ENCODE measurements around the gene ART1. TPM values are rescaled to one million over a fixed set of nuclear protein-coding genes. Genes with fewer than 3 reads are reported as not detected.

The ART1 gene
- total and polyA plus RNA-seq, 2 of the 4 experiments (the other 2 are of a cell fraction), result not detected

DNA sequence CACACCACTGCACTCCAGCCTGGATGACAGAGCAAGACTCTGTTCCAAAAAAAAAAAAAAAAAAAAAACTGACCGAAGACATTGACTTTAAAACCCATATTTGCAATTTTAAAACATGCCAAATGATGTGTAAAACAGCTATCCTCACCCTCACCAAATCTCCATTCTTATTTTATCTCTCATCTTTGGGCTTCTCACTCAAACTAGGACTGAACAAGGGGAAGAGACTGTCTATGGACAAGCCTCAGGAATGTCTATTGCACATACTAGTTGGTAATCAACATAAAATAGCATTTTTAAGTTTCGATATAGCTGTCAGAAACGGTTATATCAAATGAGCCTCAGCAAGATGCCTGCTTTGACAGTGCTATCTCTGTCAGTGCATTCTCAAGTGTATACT is 34.1 kb downstream of the ART1 start:
- CTCF ChIA-PET, result no interaction called here
- no peak overlapping the region for H2BK120ac ChIP-seq (ENCODE audit: low read depth, low read length)
- no peak overlapping the region for H4K91ac ChIP-seq (ENCODE audit: insufficient read depth, low read depth, low read length)
- H3K4me1 ChIP-seq (ENCODE audit: control insufficient read depth, insufficient read depth, low read length), result peaks cover 3% of the 10 kb centered on the region; the same call in 1 of the 2 replicates
- H3K4me3 ChIP-seq (ENCODE audit: insufficient read depth, low read depth, low read length), result no peak overlapping the region
- H3K9me1 ChIP-seq (ENCODE audit: insufficient read depth, low read length), result peaks cover 7% of the 10 kb centered on the region
- H2BK15ac ChIP-seq (ENCODE audit: low read depth, low read length), result no peak overlapping the region
- no peak overlapping the region for H2AFZ ChIP-seq (replicated peaks; ENCODE audit: low read length, poor library complexity)
- H3K4me2 ChIP-seq (ENCODE audit: low read depth, low read length), result no peak overlapping the region
- 100% methylated on average over 1 of the region's 3 CpGs; no CpG with 5 or more reads in 1 of the 2 experiments for WGBS, 2 experiments (ENCODE audit: extremely low coverage in 2 of 2, insufficient read length in 1 of 2)
- in situ Hi-C loops (cut with MboI; ENCODE audit: low sequenced_read_pairs) (no loop called here), intact Hi-C loops (cut with micrococcal nuclease) (no loop called here), dilution Hi-C loops (cut with HindIII; ENCODE audit: low sequenced_read_pairs, unreplicated experiment) (no loop called here)
- H3K14ac ChIP-seq (replicated peaks; ENCODE audit: low read depth, low read length), result no peak overlapping the region
- peaks cover 18% of the 10 kb centered on the region in 2 experiments for H3K79me1 ChIP-seq (ENCODE audit: low read depth in 1 of 2, low read length in 2 of 2)
- no peak overlapping the region for H3K9ac ChIP-seq (ENCODE audit: low read depth, low read length)
- H3K36me3 ChIP-seq (ENCODE audit: control insufficient read depth, insufficient read depth, low read length), result peaks cover 60% of the 10 kb centered on the region
- H3K23ac ChIP-seq (ENCODE audit: low read depth, low read length), result no peak overlapping the region
- H3K4ac ChIP-seq (ENCODE audit: low read depth, low read length), result no peak overlapping the region
- no peak overlapping the region for H3K27ac ChIP-seq (ENCODE audit: insufficient read depth, low read length)
- no peak overlapping the region for H2BK5ac ChIP-seq (ENCODE audit: low read depth, low read length, poor library complexity, severe bottlenecking)
- H4K5ac ChIP-seq (ENCODE audit: low read depth, low read length), result no peak overlapping the region
- no peaks in the 10 kb centered on the region for H3K27me3 ChIP-seq (ENCODE audit: control insufficient read depth, insufficient read depth, low read length)
- no peak overlapping the region for H2AK5ac ChIP-seq (ENCODE audit: low read depth, low read length)
- TF ChIP-seq POLR2A (IDR thresholded peaks at IDR 0.05; ENCODE audit: low read depth, low read length), result no peak
- no peak for TF ChIP-seq MAFK (IDR thresholded peaks at IDR 0.05; ENCODE audit: low read depth, low read length)
- no peak for TF ChIP-seq RAD21 (IDR thresholded peaks at IDR 0.05; ENCODE audit: low read length)
- TF ChIP-seq, protein P1, sequence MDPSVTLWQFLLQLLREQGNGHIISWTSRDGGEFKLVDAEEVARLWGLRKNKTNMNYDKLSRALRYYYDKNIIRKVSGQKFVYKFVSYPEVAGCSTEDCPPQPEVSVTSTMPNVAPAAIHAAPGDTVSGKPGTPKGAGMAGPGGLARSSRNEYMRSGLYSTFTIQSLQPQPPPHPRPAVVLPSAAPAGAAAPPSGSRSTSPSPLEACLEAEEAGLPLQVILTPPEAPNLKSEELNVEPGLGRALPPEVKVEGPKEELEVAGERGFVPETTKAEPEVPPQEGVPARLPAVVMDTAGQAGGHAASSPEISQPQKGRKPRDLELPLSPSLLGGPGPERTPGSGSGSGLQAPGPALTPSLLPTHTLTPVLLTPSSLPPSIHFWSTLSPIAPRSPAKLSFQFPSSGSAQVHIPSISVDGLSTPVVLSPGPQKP (IDR thresholded peaks at IDR 0.05; ENCODE audit: borderline replicate concordance, low read depth, low read length), result no peak
- no peak for TF ChIP-seq FOS (IDR thresholded peaks at IDR 0.05; ENCODE audit: low read depth, low read length)
- TF ChIP-seq MXI1 (IDR thresholded peaks at IDR 0.05; ENCODE audit: borderline replicate concordance, low read depth, low read length), result no peak
- TF ChIP-seq CHD1 (IDR thresholded peaks at IDR 0.05; ENCODE audit: low read depth, low read length), result no peak
- no peak for TF ChIP-seq BHLHE40 (IDR thresholded peaks at IDR 0.05; ENCODE audit: low read depth, low read length)
- TF ChIP-seq NFE2L2 (IDR thresholded peaks at IDR 0.05; ENCODE audit: low read depth, low read length), result no peak
- no peak for TF ChIP-seq MAZ (IDR thresholded peaks at IDR 0.05; ENCODE audit: borderline replicate concordance, low read depth, low read length)
- TF ChIP-seq, protein P2, sequence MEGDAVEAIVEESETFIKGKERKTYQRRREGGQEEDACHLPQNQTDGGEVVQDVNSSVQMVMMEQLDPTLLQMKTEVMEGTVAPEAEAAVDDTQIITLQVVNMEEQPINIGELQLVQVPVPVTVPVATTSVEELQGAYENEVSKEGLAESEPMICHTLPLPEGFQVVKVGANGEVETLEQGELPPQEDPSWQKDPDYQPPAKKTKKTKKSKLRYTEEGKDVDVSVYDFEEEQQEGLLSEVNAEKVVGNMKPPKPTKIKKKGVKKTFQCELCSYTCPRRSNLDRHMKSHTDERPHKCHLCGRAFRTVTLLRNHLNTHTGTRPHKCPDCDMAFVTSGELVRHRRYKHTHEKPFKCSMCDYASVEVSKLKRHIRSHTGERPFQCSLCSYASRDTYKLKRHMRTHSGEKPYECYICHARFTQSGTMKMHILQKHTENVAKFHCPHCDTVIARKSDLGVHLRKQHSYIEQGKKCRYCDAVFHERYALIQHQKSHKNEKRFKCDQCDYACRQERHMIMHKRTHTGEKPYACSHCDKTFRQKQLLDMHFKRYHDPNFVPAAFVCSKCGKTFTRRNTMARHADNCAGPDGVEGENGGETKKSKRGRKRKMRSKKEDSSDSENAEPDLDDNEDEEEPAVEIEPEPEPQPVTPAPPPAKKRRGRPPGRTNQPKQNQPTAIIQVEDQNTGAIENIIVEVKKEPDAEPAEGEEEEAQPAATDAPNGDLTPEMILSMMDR (conservative IDR thresholded peaks at IDR 0.05; ENCODE audit: low read depth, low read length), result no peak
- no peak for TF ChIP-seq CEBPB (IDR thresholded peaks at IDR 0.05; ENCODE audit: low read depth, low read length)
- TF ChIP-seq RFX5 (IDR thresholded peaks at IDR 0.05; ENCODE audit: low read depth, low read length), result no peak
- no peak for TF ChIP-seq RCOR1 (IDR thresholded peaks at IDR 0.05; ENCODE audit: insufficient replicate concordance, low read length)
- TF ChIP-seq, protein P3, sequence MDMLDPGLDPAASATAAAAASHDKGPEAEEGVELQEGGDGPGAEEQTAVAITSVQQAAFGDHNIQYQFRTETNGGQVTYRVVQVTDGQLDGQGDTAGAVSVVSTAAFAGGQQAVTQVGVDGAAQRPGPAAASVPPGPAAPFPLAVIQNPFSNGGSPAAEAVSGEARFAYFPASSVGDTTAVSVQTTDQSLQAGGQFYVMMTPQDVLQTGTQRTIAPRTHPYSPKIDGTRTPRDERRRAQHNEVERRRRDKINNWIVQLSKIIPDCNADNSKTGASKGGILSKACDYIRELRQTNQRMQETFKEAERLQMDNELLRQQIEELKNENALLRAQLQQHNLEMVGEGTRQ (IDR thresholded peaks at IDR 0.05; ENCODE audit: low read depth, low read length), result no peak
- TF ChIP-seq SMC3 (IDR thresholded peaks at IDR 0.05; ENCODE audit: low read depth, low read length), result no peak
- no peak overlapping the region for H2BK20ac ChIP-seq (ENCODE audit: low read depth, low read length)
- H3K18ac ChIP-seq (ENCODE audit: low read depth, low read length), result no peak overlapping the region
- H3K56ac ChIP-seq (ENCODE audit: extremely low read depth, insufficient read depth, low read length), result no peak overlapping the region
- H4K20me1 ChIP-seq (ENCODE audit: insufficient read depth, low read length), result no peaks in the 10 kb centered on the region; the same call in 1 of the 2 replicates
- H2AK9ac ChIP-seq (replicated peaks; ENCODE audit: low read depth, low read length, poor library complexity), result no peak overlapping the region
- H3K9me3 ChIP-seq (ENCODE audit: control insufficient read depth, insufficient read depth, low read length), result no peaks in the 10 kb centered on the region
- ATAC-seq (ENCODE audit: low read depth), result no peak
- POLR2A ChIA-PET (ENCODE audit: unreplicated experiment), result no interaction called here
- no peak for DNase-seq
- H4K8ac ChIP-seq (ENCODE audit: low read depth in 2 of 2, low read length in 2 of 2), result no peak overlapping the region
- no TSS peak for BruUV-seq (replicated peaks)

All from IMR-90 (cell line).